ENCODE measurements around the gene MRPL43.
A peak's percentile ranks its signal among the peaks of the same experiment; 100 is the strongest.

The MRPL43 gene

GRCh38 chr10:101001659-101002035 lies 14.3 kb upstream of the MRPL43 start:
- no peak for DNase-seq

GRCh38 chr10:101000915-101001658 lies 13.8 kb upstream of the MRPL43 start:
- peak; percentile 69 to 87 (median 84) for DNase-seq

GRCh38 chr10:101000127-101000914 lies 13.0 kb upstream of the MRPL43 start:
- peak in 2 of 3 donors; percentile 14 to 39 for DNase-seq

GRCh38 chr10:100999742-101000126 lies 12.4 kb upstream of the MRPL43 start, which contains the start of gene LZTS2:
Gene LZTS2 (plus strand): TSS chr10:100999808. CDS start chr10:101002539, 2,731 bp downstream.
- DNase-seq, result no peak

- peak; percentile 76 to 92 (median 83) for DNase-seq
Observed at GRCh38 chr10:100998991-100999741, 11.9 kb upstream of the MRPL43 start.

- DNase-seq, result peak; percentile 59 to 81 (median 64)
Observed at GRCh38 chr10:100998183-100998990, 11.1 kb upstream of the MRPL43 start.

- DNase-seq, result peak; percentile 80 to 95 (median 88)
Observed at GRCh38 chr10:100997360-100998182, 10.3 kb upstream of the MRPL43 start.

- peak in 2 of 3 donors; percentile 20 to 51 for DNase-seq
Observed at GRCh38 chr10:100996678-100997359, 9.5 kb upstream of the MRPL43 start.

GRCh38 chr10:100995181-100995580 lies 7.9 kb upstream of the MRPL43 start:
- no peak for DNase-seq

GRCh38 chr10:100993986-100994708 lies 6.8 kb upstream of the MRPL43 start:
- DNase-seq, result peak; percentile 31 to 40 (median 31)

GRCh38 chr10:100989088-100989487 lies 1.8 kb upstream of the MRPL43 start:
- DNase-seq, result no peak

- DNase-seq, result no peak
Observed at GRCh38 chr10:100988166-100988565, 869 bp upstream of the MRPL43 start.

- no peak for DNase-seq
Observed at GRCh38 chr10:100987685-100988049, 370 bp upstream of the MRPL43 start.

GRCh38 chr10:100986623-100986951 lies 710 bp downstream of the MRPL43 start:
- no peak for DNase-seq

- peak in 2 of 3 donors; percentile 20 to 22 for DNase-seq
Observed at GRCh38 chr10:100985336-100985735, 2.0 kb downstream of the MRPL43 start.

- DNase-seq, result no peak
Observed at GRCh38 chr10:100984672-100985177, 2.6 kb downstream of the MRPL43 start.

GRCh38 chr10:100983868-100984671 lies 3.2 kb downstream of the MRPL43 start:
- DNase-seq, result no peak

GRCh38 chr10:100982916-100983830 lies 4.1 kb downstream of the MRPL43 start:
- no peak for DNase-seq

Data from suppressor macrophage treated with lipopolysaccharide for 1 hour (primary cell).